Brain microvascular endothelial cell (primary cell): Measurements from ENCODE around the gene DRAP1.

Source experiments
- DNase-seq: peaks from one replicate; pipeline ENCODE4 v3.0.0-alpha.2; 2020
- H3K27ac ChIP-seq: fragments of 250-450 bp; sonication (Bioruptor Pico); 2 replicates; pipeline ENCODE4 v1.5.1; 2020; ENCODE audit warnings: mild to moderate bottlenecking, moderate library complexity
- H3K27me3 ChIP-seq: fragments of 250-450 bp; sonication (Bioruptor Pico); replicated peaks from 2 replicates; pipeline ENCODE4 v1.5.1; 2020; ENCODE audit warnings: mild to moderate bottlenecking
- H3K36me3 ChIP-seq: fragments of 250-450 bp; sonication (Bioruptor Pico); replicated peaks from 2 replicates; pipeline ENCODE4 v1.5.1; 2020; ENCODE audit warnings: mild to moderate bottlenecking
- H3K4me3 ChIP-seq: 2 replicates; pipeline ENCODE4 v1.5.1; 2011; ENCODE audit warnings: low read depth, mild to moderate bottlenecking, control low read depth, low read length, moderate library complexity
- in situ Hi-C: cut with HindIII; loops from 2 replicates; pipeline ENCODE4 v1.10.0; 2017; ENCODE audit warnings: low sequenced_read_pairs, low pct_ligation_motif_present
- TF ChIP-seq, protein P1 (sequence below): IDR thresholded peaks from 2 replicates; pipeline ENCODE4 v1.5.1; 2011; ENCODE audit warnings: low read depth, mild to moderate bottlenecking, moderate library complexity, low read length, control low read depth, inconsistent platforms; ENCODE audit errors: missing control alignments

Gene DRAP1

DNA sequence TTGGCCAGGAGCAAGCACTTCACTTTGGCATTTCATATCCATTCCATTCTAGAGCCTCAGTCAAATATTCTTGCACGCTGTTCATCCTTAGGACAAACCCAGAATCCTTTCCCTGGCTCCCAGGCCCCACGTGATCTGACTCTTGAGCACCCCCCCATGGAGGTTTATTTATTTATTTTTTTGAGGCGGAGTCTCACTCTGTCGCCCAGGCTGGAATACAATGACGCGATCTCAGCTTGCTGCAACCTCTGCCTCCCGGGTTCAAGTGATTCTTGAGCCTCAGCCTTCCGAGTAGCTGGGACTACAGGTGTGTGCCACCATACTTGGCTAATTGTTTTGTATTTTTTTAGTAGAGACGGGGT, 13.3 kb downstream of the DRAP1 start:
- no peaks in the 10 kb centered on the region for H3K36me3 ChIP-seq
- TF ChIP-seq, protein P1, sequence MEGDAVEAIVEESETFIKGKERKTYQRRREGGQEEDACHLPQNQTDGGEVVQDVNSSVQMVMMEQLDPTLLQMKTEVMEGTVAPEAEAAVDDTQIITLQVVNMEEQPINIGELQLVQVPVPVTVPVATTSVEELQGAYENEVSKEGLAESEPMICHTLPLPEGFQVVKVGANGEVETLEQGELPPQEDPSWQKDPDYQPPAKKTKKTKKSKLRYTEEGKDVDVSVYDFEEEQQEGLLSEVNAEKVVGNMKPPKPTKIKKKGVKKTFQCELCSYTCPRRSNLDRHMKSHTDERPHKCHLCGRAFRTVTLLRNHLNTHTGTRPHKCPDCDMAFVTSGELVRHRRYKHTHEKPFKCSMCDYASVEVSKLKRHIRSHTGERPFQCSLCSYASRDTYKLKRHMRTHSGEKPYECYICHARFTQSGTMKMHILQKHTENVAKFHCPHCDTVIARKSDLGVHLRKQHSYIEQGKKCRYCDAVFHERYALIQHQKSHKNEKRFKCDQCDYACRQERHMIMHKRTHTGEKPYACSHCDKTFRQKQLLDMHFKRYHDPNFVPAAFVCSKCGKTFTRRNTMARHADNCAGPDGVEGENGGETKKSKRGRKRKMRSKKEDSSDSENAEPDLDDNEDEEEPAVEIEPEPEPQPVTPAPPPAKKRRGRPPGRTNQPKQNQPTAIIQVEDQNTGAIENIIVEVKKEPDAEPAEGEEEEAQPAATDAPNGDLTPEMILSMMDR, result no peak
- H3K27ac ChIP-seq, result no peak overlapping the region
- in situ Hi-C loops, result no loop called here
- no peak overlapping the region for H3K4me3 ChIP-seq
- no peaks in the 10 kb centered on the region for H3K27me3 ChIP-seq
- peak; percentile 24 for DNase-seq

DNA sequence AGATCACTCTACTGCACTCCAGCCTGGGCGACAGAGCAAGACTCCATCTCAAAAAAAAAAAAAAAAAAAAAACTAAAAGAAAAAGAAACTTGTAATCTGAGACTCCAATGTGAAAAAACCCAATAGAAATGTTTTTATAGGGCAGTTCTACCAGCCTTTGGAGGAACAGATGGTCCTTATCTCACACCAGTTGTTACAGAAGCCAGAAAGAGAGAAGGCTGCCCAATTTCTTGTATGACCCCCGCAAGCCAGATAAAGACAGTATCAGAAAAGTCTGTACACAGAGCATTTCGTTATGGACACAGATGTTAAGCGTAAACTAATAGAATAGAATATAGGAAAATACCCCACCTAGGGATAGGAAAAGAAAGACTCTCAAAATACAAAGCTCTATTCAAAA, 14.8 kb downstream of the DRAP1 start:
- Histone ChIP-seq H3K27ac (no peak overlapping the region), H3K27me3 (no peaks in the 10 kb centered on the region), H3K36me3 (no peaks in the 10 kb centered on the region), H3K4me3 (no peak overlapping the region)
- TF ChIP-seq, protein P1, result no peak
- in situ Hi-C loops, result no loop called here
- no peak for DNase-seq

DNA sequence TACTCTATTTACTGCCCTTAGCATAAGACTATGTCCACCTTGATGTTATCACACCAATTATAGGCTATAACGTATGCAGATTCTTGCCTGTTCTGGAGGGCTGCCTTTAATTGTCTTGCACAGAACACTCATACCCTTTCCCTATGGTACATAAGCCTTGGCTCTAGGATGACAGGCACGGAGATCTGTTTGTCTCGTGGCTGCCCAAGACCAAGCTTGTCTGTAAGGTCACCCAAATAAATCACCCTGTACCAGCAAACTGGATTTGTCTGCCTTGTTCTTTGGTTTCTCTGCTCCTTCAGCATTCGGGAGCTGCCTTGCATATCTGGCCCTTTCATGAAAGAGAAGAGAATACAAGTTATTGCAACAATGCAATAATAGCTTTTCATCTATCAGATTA, 18.5 kb downstream of the DRAP1 start:
- H3K27me3 ChIP-seq, result no peaks in the 10 kb centered on the region
- TF ChIP-seq, protein P1, result no peak
- H3K36me3 ChIP-seq, result no peaks in the 10 kb centered on the region
- no peak overlapping the region for H3K27ac ChIP-seq
- in situ Hi-C loops, result no loop called here
- no peak for DNase-seq
- no peak overlapping the region for H3K4me3 ChIP-seq

DNA sequence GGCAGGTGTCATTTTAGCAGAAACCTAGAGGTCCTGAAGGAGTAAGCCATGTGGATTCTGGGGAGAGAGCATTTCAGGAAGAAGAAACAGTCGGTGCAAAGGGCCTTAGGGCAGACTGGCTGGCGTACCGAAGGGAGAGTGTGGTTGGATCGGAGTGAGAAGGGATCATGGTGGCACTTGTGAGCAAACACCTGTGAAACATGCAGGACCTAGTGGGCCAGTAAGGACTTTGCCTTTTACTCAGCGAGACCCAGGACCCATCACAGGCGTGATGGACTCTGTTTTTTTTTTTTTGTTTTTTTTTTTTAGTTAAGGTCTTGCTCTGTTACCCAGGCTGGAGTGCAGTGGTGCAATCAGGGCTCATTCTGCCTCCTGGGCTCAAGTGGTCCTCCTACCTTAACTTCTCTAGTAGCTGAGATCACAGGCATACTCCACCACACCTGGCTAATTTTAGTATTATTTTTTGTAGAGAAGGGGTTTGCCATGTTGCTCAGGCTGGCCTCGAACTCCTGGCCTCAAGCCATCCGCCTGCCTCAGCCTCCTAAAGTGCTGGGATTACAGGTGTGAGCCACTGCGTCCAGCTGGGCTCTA, 22.6 kb downstream of the DRAP1 start:
- H3K27ac ChIP-seq, result peak overlapping the region; percentile 42
- H3K27me3 ChIP-seq, result no peaks in the 10 kb centered on the region
- TF ChIP-seq, protein P1, result no peak
- in situ Hi-C loops, result no loop called here
- no peak for DNase-seq
- H3K4me3 ChIP-seq, result no peak overlapping the region
- no peaks in the 10 kb centered on the region for H3K36me3 ChIP-seq

DNA sequence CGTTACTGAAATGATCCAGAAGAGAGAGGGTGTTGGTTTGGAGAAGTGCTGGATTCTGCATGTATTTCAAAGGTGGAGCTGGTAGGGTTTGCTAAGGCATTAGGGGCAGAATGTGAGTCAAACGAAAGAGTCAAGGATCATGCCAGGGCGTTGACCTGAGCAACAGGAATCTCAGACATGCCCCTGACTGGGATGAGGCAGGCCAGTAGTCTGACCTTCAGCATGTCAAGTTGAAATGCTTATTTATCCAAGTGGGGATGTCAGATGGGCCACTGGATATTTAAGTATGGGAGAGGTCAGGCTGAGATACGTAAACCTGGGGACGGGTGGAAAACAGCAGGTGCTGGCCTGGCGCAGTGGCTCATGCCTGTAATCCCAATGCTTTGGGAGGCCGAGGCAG, 23.3 kb downstream of the DRAP1 start:
- no peaks in the 10 kb centered on the region for H3K27me3 ChIP-seq
- no peak for DNase-seq
- no peak overlapping the region for H3K27ac ChIP-seq
- no peak overlapping the region for H3K4me3 ChIP-seq
- in situ Hi-C loops, result no loop called here
- no peaks in the 10 kb centered on the region for H3K36me3 ChIP-seq
- TF ChIP-seq, protein P1, result no peak

DNA sequence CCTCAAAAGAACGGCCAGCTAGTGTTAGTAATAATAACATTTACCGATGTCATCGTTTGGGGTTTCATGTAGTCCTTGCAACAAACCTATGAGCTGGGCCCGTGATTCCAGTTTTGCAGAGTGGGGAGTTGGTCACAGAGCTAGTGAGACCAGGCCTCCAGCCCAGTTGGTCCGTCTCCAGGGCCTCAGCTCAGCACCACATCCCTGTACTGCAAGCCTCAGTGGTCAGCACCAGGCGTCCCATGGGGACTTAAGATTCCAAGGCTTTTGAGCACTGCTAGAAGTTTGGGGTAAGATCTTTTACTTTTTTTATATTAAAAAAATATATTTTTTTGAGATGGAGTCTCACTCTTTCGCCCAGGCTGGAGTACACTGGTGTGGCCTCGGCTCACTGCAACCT, 25.0 kb downstream of the DRAP1 start:
- H3K36me3 ChIP-seq, result no peaks in the 10 kb centered on the region
- TF ChIP-seq, protein P1, result no peak
- no peak overlapping the region for H3K4me3 ChIP-seq
- no peaks in the 10 kb centered on the region for H3K27me3 ChIP-seq
- no peak for DNase-seq
- in situ Hi-C loops, result no loop called here
- no peak overlapping the region for H3K27ac ChIP-seq
